Fibroblast of mammary gland (primary cell): ENCODE data around the gene CENPC.

ENCODE experiments used
- DNase-seq: peaks from one replicate; pipeline ENCODE4 v3.0.0-alpha.2; 2010; ENCODE audit warnings: low read depth
- H3K4me3 ChIP-seq: 2 replicates; pipeline ENCODE4 v1.5.1; 2011; ENCODE audit warnings: low read depth, mild to moderate bottlenecking, low read length, moderate library complexity; ENCODE audit not compliant: control insufficient read depth
- CTCF ChIP-seq: conservative IDR thresholded peaks from 2 replicates; pipeline ENCODE4 v1.5.1; 2011; ENCODE audit warnings: low read depth, low read length, inconsistent platforms; ENCODE audit not compliant: control insufficient read depth, insufficient read depth

Gene CENPC

GRCh38 chr4:67480810-67481209, 64.5 kb downstream of the CENPC start:
- no peak for DNase-seq
- no peak for TF ChIP-seq CTCF
- H3K4me3 ChIP-seq, result no peak overlapping the region

- H3K4me3 ChIP-seq, result no peak overlapping the region
- no peak for DNase-seq
- TF ChIP-seq CTCF, result no peak
Measured at GRCh38 chr4:67475155-67475554, 70.1 kb downstream of the CENPC start.

- no peak for TF ChIP-seq CTCF
- no peak overlapping the region for H3K4me3 ChIP-seq
- no peak for DNase-seq
Measured at GRCh38 chr4:67470871-67471270, 74.4 kb downstream of the CENPC start.

- no peak for TF ChIP-seq CTCF
- no peak for DNase-seq
- no peak overlapping the region for H3K4me3 ChIP-seq
Measured at GRCh38 chr4:67468830-67469229, 76.5 kb downstream of the CENPC start.

- no peak for TF ChIP-seq CTCF
- no peak for DNase-seq
- H3K4me3 ChIP-seq, result no peak overlapping the region
Measured at GRCh38 chr4:67466751-67467150, 78.6 kb downstream of the CENPC start.

- no peak for DNase-seq
- no peak overlapping the region for H3K4me3 ChIP-seq
Measured at GRCh38 chr4:67465763-67466052, 79.6 kb downstream of the CENPC start.

More at GRCh38 chr4:67465763-67466052, 79.6 kb downstream of the CENPC start:
- TF ChIP-seq CTCF, result no peak
